Pulmonary artery endothelial cell (primary cell): ENCODE data around the gene EPHA3. TPM values are rescaled to one million over a fixed set of nuclear protein-coding genes. Genes with fewer than 3 reads are reported as not detected.

ENCODE experiments used
- DNase-seq: peaks from one replicate; pipeline ENCODE4 v3.0.0-alpha.2; 2011; ENCODE audit warnings: low read depth, low spot score
- total RNA-seq: library from RNA; depleted of rRNA; stranded (reverse); fragments of >200 nt; gene quantifications from 2 replicates; pipeline ENCODE4 v1.2.3, GENCODE V29; 2014

Gene EPHA3
- not detected in 2 replicates for total RNA-seq

DNA sequence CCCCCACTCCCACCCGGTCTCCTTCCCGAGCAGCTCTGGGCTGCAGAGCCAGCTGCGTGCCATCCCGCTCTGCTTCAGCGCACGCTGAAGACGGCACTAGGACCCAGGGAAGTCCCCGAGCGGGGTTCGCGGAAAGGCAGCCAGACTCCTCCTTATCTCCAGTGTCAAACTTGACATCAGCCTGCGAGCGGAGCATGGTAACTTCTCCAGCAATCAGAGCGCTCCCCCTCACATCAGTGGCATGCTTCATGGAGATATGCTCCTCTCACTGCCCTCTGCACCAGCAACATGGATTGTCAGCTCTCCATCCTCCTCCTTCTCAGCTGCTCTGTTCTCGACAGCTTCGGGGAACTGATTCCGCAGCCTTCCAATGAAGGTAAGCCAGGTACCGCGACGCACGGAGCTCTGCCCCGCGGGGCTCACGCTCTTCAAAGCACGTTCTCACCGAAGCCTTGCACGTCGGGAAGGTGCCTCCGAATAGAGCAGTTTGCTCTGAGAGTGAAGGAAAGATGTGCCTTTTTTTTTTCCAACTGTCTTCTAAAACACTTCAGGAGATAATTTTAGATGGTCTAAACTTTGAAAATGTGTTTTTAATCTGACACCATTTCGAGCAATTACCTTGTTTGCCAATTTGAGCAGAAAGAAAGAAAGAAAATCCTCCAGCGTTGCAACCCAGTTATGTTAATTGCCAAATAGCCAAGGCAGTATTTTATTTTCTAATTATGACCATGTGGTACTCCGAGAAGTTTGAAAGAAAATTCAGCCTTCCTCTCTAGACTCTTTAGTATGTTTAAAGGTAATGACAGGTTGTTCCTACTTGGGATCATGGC is at the start of gene EPHA3:
Gene EPHA3 (plus strand): TSS at position 161 of the 830 bp plus-strand sequence. CDS start 128 bp downstream, at position 289.
- no peak for DNase-seq

DNA sequence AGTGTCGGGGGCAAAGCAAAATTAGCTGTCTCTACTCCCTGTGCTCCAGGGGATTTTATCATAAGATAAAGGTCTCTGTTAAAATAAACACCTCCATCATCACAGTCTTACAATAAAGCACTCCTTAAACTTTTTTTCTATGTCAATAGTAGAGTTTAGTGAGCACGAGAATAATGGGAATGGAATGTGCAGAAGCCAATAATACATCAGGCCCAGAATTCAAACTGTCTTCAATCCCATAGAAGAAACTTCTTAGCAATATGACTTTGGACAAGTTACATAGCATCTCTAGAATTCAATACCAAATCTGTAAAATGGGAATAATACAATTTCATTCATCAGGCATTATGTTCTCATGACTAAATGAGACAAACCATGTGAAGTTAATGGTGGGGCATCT is 49.0 kb upstream of the EPHA3 start:
- no peak for DNase-seq

DNA sequence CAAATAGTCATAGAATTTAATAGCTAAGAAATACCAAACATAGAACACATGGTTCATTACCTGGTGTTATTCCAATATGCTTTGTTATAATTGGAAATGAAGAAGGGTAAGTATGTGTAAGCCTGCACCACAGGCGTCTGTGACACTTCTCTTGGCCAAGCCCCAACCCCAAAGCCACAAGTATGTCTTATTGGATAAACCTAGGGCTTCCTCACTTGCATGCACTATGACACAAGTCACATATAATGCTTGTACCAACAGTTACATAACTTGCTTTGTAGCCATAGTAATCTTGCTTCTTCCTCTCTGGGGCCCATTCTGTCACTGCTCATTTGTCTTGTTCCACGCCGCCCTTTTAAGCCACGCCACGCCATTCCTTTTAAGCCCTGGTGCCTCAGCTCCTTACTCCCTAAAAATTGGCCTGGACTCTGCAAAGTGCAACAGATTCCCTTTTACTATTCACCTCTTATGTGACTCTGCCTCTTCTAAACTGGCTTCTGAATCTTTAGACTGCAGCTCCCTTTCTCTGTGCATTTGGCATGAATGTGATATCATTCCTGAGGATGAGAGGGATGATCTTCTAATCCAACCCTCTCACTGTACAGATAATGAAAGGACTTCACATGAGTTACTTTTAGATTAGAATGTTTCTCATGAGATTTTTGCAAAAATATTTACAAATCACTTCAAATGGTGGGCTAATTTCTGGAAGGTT is 48.1 kb upstream of the EPHA3 start:
- no peak for DNase-seq

DNA sequence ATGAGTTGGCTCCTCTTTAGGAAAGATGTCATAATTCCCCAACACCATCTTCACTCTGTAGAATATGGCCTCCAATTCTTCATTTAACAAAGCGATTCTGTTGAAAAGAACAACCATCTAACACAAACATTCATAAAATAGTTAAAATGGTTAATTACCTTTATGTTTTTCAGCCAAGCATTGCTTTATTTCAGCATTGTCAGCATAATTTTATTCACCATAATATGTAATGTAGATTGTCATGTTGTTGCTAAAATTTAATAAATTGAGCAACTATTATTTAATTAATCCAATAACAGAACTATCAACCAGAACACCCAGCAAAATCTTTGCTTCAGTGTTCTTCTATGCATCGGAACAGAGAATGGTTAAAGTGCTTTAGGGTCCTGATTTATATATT is 46.2 kb upstream of the EPHA3 start:
- no peak for DNase-seq

DNA sequence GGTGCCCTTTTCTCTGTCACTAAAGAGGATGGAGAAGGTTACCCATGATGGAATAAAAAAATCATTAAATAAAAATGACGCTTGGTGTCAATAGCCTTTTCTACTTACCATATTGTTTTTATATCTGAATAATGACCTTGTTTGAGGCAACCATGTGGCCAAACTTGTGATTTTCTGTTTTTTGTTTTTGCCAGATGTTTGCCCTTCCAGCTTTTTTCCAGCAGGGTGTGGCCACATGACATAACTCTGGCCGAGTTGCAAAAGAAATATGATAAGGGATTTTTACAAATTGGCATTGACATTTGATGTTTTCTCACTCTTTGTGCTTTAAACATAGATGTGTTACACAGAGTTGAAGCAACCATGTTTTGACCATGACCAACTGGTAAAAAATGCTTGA is 39.7 kb upstream of the EPHA3 start:
- DNase-seq, result no peak

DNA sequence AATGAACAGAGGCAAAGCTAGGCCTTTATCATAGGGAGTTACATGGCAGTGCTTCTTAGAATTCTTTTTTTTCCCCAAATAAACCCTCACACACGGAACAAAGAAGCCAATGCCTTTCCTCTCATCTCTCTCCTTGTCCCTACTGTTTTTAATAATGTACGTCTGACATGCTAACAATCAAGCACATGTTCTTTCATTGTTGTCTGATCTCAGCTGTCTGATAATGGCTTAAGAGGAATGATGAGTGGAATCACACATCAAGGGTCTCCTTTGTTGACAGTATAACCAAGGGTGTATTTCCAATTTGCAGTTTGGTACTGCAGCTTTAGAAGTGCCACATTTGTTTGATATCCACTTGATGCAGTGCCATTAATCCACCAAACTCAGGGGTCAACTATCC is 34.8 kb upstream of the EPHA3 start:
- no peak for DNase-seq

DNA sequence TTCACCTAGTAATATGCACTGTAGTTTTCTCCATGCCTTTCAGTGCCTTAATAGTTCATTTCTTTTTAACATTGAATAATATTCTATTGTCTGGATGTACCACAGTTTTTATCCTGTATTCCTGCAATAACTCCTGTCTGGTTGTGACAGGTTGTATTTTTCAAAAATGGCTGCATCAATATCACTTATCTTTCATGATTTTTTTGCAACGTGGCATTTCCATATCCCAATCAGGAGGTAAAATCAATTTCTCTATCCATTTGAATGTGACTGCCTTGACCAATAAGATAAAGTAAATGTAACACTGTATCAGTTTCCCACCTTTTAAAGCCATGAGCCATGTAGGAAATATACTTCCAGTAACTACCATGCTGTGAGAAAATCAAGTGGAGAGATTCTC is 27.5 kb upstream of the EPHA3 start:
- no peak for DNase-seq

DNA sequence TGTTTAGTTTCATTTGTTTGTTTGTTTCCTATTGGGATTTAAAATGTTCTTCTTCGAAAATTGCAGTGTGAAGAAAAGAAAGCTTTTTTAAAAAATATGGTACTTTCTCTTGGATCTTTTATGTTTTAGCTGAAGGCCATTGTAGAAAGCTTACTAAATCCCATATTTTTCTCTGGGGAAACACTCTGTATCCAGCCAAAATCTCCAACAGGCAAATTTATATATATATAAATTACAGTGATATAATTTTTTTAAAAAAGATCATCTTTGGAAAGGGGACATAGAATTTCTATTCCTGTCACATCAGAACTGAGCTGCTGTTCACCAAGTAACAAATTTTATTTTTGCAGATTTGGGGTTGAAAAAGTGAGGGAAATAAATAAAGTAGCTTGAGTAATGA is 19.6 kb upstream of the EPHA3 start:
- no peak for DNase-seq

DNA sequence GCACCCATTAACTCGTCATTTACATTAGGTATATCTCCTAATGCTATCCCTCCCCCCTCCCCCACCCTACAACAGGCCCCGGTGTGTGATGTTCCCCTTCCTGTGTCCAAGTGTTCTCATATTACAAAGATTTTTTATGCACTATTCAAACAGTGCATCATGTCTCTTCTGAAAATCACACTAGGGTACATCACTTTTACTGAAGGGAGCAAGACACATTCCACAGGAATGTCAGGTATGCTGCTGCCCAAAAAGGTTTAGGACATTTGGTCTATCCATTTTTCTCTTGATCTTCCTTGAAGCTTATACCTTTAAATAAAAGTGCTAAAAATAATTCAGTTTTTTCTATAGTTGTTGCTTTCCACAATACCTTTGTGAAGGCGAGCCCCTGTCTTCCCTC is 9.2 kb upstream of the EPHA3 start:
- DNase-seq, result no peak

DNA sequence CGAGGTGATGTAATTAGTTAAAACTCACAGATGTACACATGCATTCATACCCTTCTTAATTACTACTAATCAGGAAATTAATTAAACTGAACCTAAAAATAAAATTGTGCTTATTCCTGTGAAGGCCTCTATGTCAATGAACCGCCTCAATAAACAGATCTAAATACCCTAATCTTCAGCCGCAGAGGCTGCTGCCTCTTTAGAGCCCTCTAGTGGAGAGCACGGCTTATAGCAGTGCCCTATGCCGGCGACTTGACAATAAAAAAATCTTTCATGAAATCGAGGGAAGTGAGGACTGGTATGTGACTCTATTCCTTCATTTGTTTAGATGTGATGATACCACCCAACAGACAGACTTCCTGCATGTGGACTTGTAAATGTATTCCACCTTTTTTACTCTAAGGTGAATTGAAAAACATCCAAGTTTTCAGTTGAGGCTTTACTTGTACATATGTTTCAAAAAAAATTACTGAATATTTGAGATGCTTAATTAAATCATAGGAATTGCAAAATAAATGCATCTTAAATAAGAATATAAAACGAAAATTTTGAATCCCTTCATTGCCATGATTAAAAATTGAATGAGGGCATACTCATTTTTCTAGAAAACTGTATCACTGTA is 8.3 kb upstream of the EPHA3 start:
- DNase-seq, result no peak

DNA sequence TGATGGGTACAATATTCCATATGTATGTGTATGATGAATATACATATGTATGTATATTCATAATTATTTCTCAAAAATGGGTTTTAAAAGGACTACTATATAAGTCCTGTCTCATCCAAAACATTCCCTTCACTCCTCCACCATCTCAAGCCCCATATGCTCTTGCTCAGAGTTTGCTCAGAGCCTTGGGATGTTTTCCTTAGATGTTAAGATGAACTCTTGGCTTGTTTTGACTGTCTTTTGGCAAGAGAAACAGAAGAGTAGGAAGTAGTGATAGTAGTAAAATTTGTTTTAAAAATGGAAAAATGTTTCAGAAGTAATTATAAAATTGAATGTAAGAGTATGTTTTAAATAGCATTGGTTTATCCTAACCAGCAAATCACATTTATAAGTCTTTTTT is 6.2 kb upstream of the EPHA3 start:
- no peak for DNase-seq

DNA sequence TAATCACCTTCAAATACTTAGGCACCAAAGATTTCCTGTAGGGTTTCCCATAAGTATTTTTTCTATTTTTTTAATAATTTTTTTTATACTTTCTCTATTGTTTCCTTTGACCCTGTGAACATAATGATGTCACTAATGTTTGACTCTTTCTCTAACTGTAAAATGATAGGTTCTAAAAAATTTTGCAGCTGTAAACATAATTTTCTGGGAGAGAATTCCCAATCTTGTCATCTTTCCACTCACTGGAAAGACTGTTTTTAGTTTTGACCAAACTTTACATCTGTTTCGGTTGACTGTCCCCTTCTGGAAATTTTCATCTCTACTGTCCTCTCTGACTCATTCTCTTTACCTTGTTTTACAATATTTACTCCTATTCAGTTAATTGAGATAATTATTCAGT is 5.5 kb upstream of the EPHA3 start:
- no peak for DNase-seq

DNA sequence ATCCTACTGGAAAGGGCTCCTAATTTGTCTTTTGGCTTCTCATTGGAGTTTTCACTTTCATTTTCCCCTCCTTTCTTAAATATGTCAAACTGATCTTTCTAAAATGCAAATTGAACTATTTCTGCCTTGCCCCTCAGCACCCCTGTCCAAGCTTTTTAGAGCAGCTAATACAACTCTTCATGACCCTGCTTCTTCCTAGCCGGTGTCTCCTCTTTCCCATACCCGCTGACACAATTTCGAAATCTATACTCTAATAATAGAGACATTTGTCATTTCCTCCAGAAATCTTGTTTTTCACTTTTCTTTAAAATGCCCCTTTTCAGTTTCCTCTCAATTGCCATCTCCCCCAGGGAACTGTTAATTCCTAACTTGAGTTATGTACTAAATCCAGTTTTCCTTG is 2.9 kb upstream of the EPHA3 start:
- no peak for DNase-seq

DNA sequence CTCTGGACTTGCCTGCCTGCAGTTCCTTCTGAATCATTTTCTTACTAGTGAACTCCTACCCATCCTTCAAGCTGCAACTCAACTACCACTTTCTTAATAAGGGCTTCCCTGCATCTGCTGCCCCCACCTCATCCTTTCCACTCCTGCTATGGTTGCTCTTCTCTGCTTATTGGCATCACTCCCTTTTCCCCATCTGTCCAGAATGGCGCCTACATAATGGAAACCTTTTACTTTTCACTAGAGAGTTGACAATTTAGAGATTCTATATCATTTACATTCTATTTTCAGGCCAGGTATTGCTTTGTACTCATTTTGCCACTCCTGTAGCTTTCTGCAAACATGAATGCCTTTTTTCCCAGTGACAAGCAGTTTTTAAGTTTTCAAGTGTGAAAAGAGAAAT is 1.9 kb upstream of the EPHA3 start:
- DNase-seq, result no peak

DNA sequence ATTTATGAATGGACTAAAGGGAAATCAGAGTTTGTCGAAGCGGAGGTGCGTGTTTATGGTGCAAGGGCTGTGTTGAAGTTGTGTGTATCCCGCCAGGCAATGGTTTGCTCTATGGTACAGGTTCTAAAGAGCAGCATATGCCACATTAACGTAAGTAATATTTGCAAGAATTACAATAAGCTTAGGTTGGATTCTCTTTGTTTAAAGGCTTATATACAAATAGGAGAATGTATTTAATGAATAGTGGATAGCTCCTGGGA is 800 bp downstream of the EPHA3 start:
- no peak for DNase-seq

DNA sequence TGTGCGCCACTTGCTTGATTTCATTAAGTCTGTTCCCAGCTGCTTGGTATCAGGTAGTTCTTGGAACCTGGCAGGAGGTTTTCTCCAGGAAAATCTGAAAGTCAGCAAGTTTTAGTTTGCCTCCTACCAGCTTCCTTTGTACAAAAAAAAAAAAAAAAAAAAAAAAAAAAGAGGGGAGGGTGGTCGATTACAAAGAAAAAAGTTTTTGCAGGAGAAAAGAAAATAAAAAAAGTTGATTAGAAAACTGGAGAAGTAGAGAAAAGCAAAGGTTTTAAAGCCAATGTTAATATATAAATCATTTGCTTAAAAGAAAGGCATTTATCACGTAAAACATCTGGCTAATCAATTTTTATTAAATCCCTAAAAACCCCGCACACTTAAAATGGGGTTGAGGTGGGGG is 5.9 kb downstream of the EPHA3 start:
- DNase-seq, result no peak

DNA sequence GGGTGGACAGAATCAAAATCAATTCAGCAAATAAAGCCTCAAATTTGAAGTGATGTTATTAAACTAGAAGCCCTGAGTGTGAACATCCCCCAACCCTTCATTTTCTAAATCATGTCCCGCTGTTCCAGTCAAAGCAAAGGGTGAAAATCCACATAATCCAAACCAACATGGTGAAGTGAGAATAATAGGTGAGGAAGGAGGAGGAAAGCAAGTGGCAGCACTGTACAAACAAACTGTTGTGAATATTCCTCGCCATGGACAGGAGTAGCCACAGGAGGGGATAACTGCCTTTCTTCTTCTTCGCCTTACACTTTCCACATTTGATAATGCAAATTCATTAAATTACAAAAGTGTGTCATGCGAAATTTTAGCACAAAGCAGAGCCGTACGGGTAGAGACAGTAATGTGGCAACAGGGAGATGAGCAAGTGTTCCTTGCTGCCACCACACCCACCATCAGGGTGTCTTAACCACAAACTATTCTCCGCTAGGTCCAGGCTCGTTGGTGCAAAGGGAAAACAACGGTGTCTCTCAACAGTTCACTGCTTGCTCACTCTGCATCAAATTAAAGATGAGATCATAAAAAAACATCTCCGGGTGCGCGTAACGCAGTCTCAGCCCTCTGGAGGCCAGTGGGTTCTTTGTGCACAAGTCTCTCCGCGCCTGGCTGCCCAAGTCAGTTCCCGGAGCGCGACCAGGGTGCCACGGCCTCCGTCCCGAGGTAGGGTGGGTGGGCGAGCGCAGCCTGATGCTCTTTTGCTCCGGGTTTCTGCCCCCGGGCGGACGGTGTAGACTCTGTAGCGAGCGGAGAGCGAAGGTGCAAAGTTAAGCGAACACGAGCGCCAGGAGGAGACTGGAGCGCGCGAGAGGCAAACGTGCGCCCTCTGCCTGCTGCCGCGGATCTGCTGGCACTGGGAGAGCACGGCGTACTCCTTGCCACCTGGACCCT is 6.7 kb downstream of the EPHA3 start:
- DNase-seq, result no peak

DNA sequence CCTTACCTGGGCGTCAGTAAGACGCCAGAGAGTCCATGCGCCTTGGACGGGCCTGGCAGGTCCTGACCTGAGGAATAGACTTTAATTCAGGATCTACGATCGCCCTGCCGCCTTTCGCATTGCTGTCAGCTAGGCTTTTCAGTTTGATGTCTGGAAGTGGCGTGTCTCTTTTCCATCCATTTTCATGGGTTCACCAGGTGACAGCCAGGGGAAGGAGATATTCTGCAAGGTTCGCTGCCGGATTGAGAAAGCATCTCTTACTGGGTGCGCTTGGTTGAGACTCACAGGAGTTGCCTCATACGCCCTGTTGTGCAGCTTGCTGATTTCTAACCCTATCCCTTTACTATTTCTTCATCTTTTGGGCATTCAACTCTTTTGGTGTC is 7.4 kb downstream of the EPHA3 start:
- no peak for DNase-seq

DNA sequence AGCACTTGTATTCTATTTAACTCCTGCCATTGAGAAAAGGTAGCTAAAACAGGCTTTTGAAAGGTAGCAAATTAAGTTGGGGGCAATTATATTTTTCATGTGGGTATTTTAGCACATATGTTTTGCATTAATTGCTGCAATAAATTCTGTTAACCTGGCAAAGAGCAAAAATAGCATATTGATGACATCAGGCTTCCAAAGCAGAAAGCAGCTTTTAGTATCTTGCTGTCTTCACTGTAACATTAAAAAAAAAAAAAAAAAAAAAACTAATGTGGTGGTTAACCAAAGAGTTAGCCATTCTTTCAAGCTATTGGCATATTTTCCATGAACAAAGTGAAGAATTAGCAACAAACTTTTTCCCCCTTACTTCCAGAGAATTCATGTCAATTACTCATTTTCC is 9.1 kb downstream of the EPHA3 start:
- DNase-seq, result no peak

DNA sequence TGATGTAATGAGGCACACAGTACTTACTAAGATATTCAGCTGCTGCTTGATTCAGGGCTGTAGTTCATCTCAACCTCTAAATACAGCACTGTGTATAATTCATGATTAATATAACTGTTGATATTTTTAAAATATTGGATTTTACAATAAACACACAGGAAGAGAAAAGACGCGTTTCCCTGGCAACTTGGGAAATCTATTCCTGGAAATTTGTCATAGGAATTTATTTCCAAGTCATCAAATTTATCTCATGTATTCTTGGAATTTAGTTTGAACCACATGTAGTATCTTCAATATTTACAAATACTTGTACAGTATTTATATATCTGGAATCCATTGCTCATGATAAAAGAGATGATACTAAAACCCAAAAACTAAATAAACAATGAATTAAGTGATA is 30.6 kb downstream of the EPHA3 start:
- no peak for DNase-seq

DNA sequence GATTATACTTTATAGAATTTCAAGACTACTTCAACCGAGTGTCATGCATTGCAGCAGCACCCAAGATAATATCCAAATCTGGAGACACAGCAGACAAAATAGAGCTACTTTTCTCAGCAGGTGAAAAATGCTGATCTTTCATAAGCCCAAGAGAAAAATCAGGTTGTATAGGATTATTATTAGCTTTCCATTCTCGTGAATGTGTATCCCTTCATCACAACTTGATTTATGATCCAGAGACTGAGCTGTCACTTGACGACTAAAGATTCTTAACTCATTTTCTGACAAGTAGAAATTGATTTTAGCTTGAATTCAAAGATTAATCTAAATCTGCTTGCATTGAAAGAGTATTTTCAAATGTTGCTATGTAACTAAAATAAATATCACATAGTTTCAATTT is 32.4 kb downstream of the EPHA3 start:
- no peak for DNase-seq

DNA sequence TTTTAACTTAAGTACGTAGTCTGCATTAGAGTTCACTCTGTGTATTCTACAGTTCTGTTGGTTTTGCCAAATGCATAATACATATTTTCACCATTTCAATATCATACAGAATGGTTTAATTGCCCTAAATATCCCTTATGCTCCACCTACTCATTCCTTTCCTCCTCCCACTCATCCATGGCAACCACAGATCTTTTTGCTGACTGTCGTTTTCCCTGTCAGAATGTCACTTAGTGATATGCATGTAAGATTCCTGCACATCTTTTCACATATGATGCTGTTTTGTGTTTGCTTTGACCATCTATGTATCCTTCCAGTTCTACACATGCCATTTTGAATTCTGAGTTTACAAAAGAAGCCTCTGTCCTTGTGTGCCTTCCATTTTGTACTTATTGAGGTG is 36.7 kb downstream of the EPHA3 start:
- no peak for DNase-seq
